ENCODE data around the gene RAP1GDS1. TPM values are rescaled to one million over a fixed set of nuclear protein-coding genes. Genes with fewer than 3 reads are reported as not detected.

Gene RAP1GDS1
- total RNA-seq, 2 experiments from 2014 or later: 55.8 to 57.2 TPM

DNA sequence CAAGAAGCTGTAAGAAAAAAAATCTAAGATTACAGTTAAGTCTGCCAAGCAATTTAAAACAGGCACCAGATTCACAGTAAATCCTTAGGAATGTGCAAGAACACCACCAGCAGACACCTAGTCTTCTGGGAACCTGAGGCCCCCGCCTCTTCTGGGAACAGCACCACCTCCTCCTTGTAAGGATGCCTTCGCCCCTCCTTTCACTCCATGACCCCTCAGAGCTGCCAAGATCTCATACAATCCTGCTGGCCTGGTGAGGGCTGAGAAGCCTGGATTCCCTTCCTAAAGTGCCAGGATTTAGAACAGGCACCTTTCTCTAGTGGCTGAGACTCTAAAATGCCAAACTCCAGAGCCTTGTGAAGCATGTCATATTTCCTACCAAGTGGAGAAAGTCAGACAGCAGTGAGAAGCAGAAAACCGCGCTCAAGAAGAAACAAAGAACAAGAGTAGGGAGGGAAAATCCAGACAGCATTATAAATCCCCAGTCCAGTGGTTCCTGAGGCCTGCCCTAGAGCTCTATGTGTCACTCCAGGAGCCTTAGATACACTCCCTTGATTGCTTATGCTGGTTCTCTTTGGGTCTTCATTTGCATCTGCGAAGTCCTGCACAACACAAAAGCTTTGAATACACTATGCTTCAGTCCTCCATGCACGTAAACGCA lies 230.8 kb downstream of the RAP1GDS1 start:
- no peaks in the 10 kb centered on the region for H3K9me3 Mint-ChIP-seq (ENCODE audit: low read depth)
- H3K27me3 Mint-ChIP-seq: no peaks in the 10 kb centered on the region
- no peak overlapping the region for H3K4me3 Mint-ChIP-seq
- no peak for DNase-seq
- ATAC-seq: no peak
- H3K27ac Mint-ChIP-seq: no peak overlapping the region
- peaks cover 15% of the 10 kb centered on the region for H3K4me1 Mint-ChIP-seq
- CTCF ChIA-PET: no interaction called here
- peaks cover 4% of the 10 kb centered on the region for H3K36me3 Mint-ChIP-seq

DNA sequence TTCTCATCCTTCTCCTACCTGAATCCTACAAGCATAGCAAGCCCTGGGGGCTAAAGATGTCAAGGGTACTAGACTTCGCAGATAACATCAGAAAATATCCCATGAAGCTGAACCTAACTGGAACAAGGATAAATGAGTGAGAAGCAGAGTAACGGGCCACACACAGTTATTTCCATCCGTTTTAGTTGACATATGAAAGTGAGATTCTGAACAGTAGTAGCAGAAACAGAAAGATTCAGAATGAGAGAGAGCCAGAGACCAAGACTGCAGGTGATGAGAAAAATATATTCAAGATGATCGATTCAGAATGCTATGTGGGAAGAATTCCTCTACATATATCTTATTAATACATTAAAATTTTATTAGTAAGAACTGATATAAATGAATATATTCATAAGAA lies 232.1 kb downstream of the RAP1GDS1 start:
- H3K4me3 Mint-ChIP-seq: no peak overlapping the region
- H3K27me3 Mint-ChIP-seq: no peaks in the 10 kb centered on the region
- peaks cover 4% of the 10 kb centered on the region for H3K36me3 Mint-ChIP-seq
- ATAC-seq (no peak), DNase-seq (no peak)
- H3K4me1 Mint-ChIP-seq: peaks cover 17% of the 10 kb centered on the region
- H3K9me3 Mint-ChIP-seq (ENCODE audit: low read depth): no peaks in the 10 kb centered on the region
- H3K27ac Mint-ChIP-seq: no peak overlapping the region
- CTCF ChIA-PET: no interaction called here

Other genes starting within 250 kb of the RAP1GDS1 start
- not detected for gene STPG2, start 117.9 kb upstream of the RAP1GDS1 start, total RNA-seq

All from activated CD8-positive, alpha-beta memory T cell treated with anti-CD3 and anti-CD28 coated beads, Interleukin-2, amount 10 ng/mL, durations not matched to agents 7 days and 5 days (primary cell).